WTC11 (cell line): ENCODE measurements around the gene ATP7A.

Source experiments
- CREM ChIP-seq: sonication (generic); formaldehyde crosslinking; IDR thresholded peaks from 2 replicates; pipeline ENCODE4 v1.8.1; 2022; ENCODE audit warnings: mild to moderate bottlenecking, missing genetic modification reagents, moderate library complexity
- CTCF ChIP-seq: fragments of 200-600 bp; IDR thresholded peaks from 2 replicates; pipeline ENCODE4 v1.8.0; 2022; ENCODE audit warnings: antibody characterized with exemption
- KAT7 ChIP-seq: sonication (generic); formaldehyde crosslinking; IDR thresholded peaks from 2 replicates; pipeline ENCODE4 v1.8.1; 2023; ENCODE audit warnings: missing genetic modification reagents, mild to moderate bottlenecking, borderline replicate concordance
- ZNF317 ChIP-seq: sonication (generic); formaldehyde crosslinking; IDR thresholded peaks from 2 replicates; pipeline ENCODE4 v1.8.1; 2023; ENCODE audit warnings: low read depth, mild to moderate bottlenecking, moderate library complexity, missing genetic modification reagents, borderline replicate concordance
- ZNF423 ChIP-seq: fragments of 250-450 bp; sonication (Bioruptor Pico); IDR thresholded peaks from 2 replicates; pipeline ENCODE4 v2.1.2; 2022; ENCODE audit warnings: mild to moderate bottlenecking, moderate library complexity

DNA sequence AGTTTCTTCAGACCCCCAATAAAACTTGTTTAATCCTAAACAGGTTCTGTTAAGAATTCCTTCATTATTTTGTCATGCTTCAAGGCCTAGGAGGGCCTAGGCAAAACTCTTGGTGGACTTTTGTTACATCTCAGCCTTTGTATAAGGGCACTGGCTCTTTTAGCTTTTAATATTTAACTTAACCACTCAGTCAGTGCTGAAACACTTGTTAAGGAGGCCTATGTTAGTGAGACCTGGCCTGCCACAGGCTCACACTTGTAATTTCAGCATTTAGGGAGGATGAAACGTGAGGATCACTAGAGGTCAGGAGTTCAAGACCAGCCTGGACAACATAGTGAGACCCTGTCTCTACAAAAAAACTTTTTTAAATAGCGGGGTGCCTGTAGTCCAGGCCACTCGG is 160.8 kb downstream of the ATP7A start:
- TF ChIP-seq CTCF (no peak), CREM (no peak), KAT7 (no peak), ZNF317 (no peak), ZNF423 (CRISPR knock-in tag) (no peak)
